A549 (cell line): Measurements from ENCODE around the gene STX8. TPM values are rescaled to one million over a fixed set of nuclear protein-coding genes. Genes with fewer than 3 reads are reported as not detected.

ENCODE experiments used
- ATAC-seq, 2 experiments: fragments of 200-7000 bp in 1 of 2; fragments of >200 bp in 1 of 2; cut with Nextera tagmentation in 1 of 2; cut with Tn5 transposase in 1 of 2; 3 replicates each; pipeline versions ENCODE4 v1.8.0 to v1.9.1; 2018 to 2020; ENCODE audit warnings: mild to moderate bottlenecking in 1 of 2, moderate library complexity in 1 of 2
- CTCF ChIA-PET: fragments of 300-600 bp; sonication (Branson Sonifier 250); formaldehyde crosslinking; extraction: SDS; loops from one replicate; lab custom pipeline; 2021; ENCODE audit warnings: antibody characterized with exemption, inconsistent platforms; lab: Yijun Ruan, JAX
- POLR2A ChIA-PET: fragments of 350-600 bp; formaldehyde crosslinking; extraction: SDS; loops from one replicate; lab custom pipeline; 2021; ENCODE audit warnings: antibody characterized with exemption, inconsistent platforms; lab: Yijun Ruan, JAX
- DNase-seq, 2 experiments: peaks; one replicate each; pipeline versions ENCODE4 v3.0.0 to v3.0.0-alpha.2; 2011 to 2016; ENCODE audit warnings: low read depth in 1 of 2, low spot score in 1 of 2
- FAIRE-seq: peaks from 2 replicates; lab custom pipeline; 2011; peaks lifted over from hg19 to GRCh38; lab: Jason Lieb, UNC
- H3K27ac ChIP-seq, 2 experiments: fragments of >200 bp; sonication (Bioruptor Twin); formaldehyde crosslinking; 3 replicates each; pipeline ENCODE4 v1.5.1; 2016 to 2017
- H3K4me1 ChIP-seq: fragments of >200 bp; sonication (Bioruptor Twin); formaldehyde crosslinking; 3 replicates; pipeline ENCODE4 v1.6.1; 2016
- H3K4me2 ChIP-seq: fragments of >200 bp; sonication (Bioruptor Twin); formaldehyde crosslinking; 3 replicates; pipeline ENCODE4 v1.6.1; 2016
- H3K4me3 ChIP-seq: fragments of >200 bp; sonication (Bioruptor Twin); formaldehyde crosslinking; 3 replicates; pipeline ENCODE4 v1.5.1; 2016
- H3K9me3 ChIP-seq: fragments of >200 bp; sonication (Bioruptor Twin); formaldehyde crosslinking; 3 replicates; pipeline ENCODE4 v1.6.1; 2016
- BHLHE40 ChIP-seq: IDR thresholded peaks from 2 replicates; pipeline ENCODE4 v1.6.1; 2012; ENCODE audit warnings: low read depth, low read length, inconsistent platforms
- CHD4 ChIP-seq: fragments of 200-600 bp; sonication (generic); IDR thresholded peaks from 2 replicates; pipeline ENCODE4 v1.6.1; 2016; ENCODE audit warnings: antibody characterized with exemption, mild to moderate bottlenecking, borderline replicate concordance
- E2F6 ChIP-seq: IDR thresholded peaks from 2 replicates; pipeline ENCODE4 v1.6.1; 2012; ENCODE audit warnings: low read depth, borderline replicate concordance
- GATA3 ChIP-seq: IDR thresholded peaks from 2 replicates; pipeline ENCODE4 v1.6.1; 2012; ENCODE audit warnings: borderline replicate concordance
- HES2 ChIP-seq: fragments of >200 bp; sonication (Bioruptor Twin); formaldehyde crosslinking; IDR thresholded peaks from 2 replicates; pipeline ENCODE4 v1.6.1; 2016
- JUN ChIP-seq, 2 experiments: fragments of >200 bp; sonication (Bioruptor Twin); formaldehyde crosslinking; IDR thresholded peaks; 2 replicates in 1 of 2; 3 replicates in 1 of 2; pipeline ENCODE4 v1.6.1; 2016 to 2017
- JUNB ChIP-seq: fragments of >200 bp; sonication (Bioruptor Twin); formaldehyde crosslinking; IDR thresholded peaks from 2 replicates; pipeline ENCODE4 v1.6.1; 2016
- MAFK ChIP-seq: fragments of 450-650 bp; IDR thresholded peaks from 2 replicates; pipeline ENCODE4 v1.6.1; 2014; ENCODE audit not compliant: partially characterized antibody
- MYC ChIP-seq: IDR thresholded peaks from 2 replicates; pipeline ENCODE4 v1.6.1; 2012; ENCODE audit warnings: mild to moderate bottlenecking, inconsistent platforms, low read length, improper control_type of control experiment, borderline replicate concordance
- NR3C1 ChIP-seq: fragments of >200 bp; sonication (Bioruptor Twin); formaldehyde crosslinking; IDR thresholded peaks from 3 replicates; pipeline ENCODE4 v1.6.1; 2017
- PBX3 ChIP-seq: IDR thresholded peaks from 2 replicates; pipeline ENCODE4 v1.6.1; 2012
- POLR2AphosphoS2 ChIP-seq: conservative IDR thresholded peaks from 2 replicates; pipeline ENCODE4 v1.6.1; 2012; ENCODE audit warnings: low read length, improper control_type of control experiment, inconsistent platforms
- TP53 ChIP-seq: fragments of 250-450 bp; sonication (Bioruptor Pico); IDR thresholded peaks from 2 replicates; pipeline ENCODE4 v1.5.0; 2021; ENCODE audit warnings: mild to moderate bottlenecking, moderate library complexity
- WGBS: methylation state at CpG from one replicate; pipeline ENCODE4 v1.1.6; 2017; ENCODE audit errors: missing lambda C conversion rate; 5-methylcytosine and 5-hydroxymethylcytosine counted together
- polyA plus RNA-seq, 4 experiments: library from polyadenylated mRNA; depleted of rRNA in 3 of 4; stranded (reverse); fragments of >200 nt; fragmentation: RNase III in 1 of 4; extraction: RNeasy Plus Mini Kit Qiagen cat#74134 plus additional on column Dnase treatment in 1 of 4; gene quantifications; 2 replicates in 3 of 4; 3 replicates in 1 of 4; pipeline ENCODE4 v1.2.3, GENCODE V29; 2011 to 2017
- TF ChIP-seq, protein P1 (sequence below): fragments of 450-650 bp; IDR thresholded peaks from 2 replicates; pipeline ENCODE4 v1.6.1; 2014; ENCODE audit warnings: antibody characterized with exemption
- TF ChIP-seq, protein P2 (sequence below): fragments of 250-450 bp; sonication (Bioruptor Pico); IDR thresholded peaks from 2 replicates; pipeline ENCODE4 v1.5.0; 2021; ENCODE audit warnings: mild to moderate bottlenecking, moderate library complexity, borderline replicate concordance
- TF ChIP-seq, protein P3 (sequence below): IDR thresholded peaks from 2 replicates; pipeline ENCODE4 v1.6.1; 2012
- TF ChIP-seq, protein P4 (sequence below): fragments of >200 bp; sonication (Bioruptor Twin); formaldehyde crosslinking; IDR thresholded peaks from 3 replicates; pipeline ENCODE4 v1.6.1; 2016

Gene STX8
- polyA plus RNA-seq, 2 of the 4 experiments (the other 2 are of a cell fraction), result 93.6 to 168 TPM

GRCh38 chr17:9321890-9322289 lies 253.7 kb downstream of the STX8 start:
- H3K9me3 ChIP-seq, result peaks cover 16% of the 10 kb centered on the region
- no peaks in the 10 kb centered on the region for H3K4me1 ChIP-seq
- no peak for DNase-seq
- H3K27ac ChIP-seq, result no peak overlapping the region
- H3K4me2 ChIP-seq, result no peak overlapping the region
- ATAC-seq, result 0 out of 6 replicates have a peak, but pooled peaks of 1 of the 2 experiments have one; percentile 15
- POLR2A ChIA-PET, result no interaction called here
- no peak for FAIRE-seq
- TF ChIP-seq NR3C1 (no peak), GATA3 (no peak), PBX3 (no peak), JUN (IDR thresholded peaks at IDR 0.05) (no peak)
- CTCF ChIA-PET, result interaction anchor here (0.7 to 1.8 kb wide), 3 partner anchors 8 to 200 kb away, joined by 3 to 7 read pairs (median 3); no protein-coding TSS in a partner anchor
- 89% methylated on average over 5 of the region's 5 CpGs for WGBS
- H3K4me3 ChIP-seq, result no peak overlapping the region

DNA sequence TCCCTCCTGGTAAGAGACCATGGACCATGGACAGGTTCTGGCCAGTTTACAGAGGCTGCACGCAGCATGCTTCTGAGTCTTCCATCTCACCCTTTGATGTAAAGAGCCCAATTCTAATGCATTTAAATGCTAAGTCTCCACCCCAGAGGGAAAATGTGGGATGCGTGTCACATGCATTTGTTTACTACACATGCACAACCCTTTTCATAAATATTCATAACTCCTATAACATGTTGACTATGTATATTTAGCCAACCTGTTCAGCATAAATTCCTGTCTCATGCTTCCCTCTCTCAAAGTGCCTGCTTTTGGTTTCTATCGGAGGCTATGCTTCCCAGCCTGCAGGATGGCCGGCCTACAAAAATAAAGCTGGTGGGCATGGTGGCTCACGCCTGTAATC lies 260.3 kb downstream of the STX8 start:
- ChIA-PET POLR2A (no interaction called here), CTCF (no interaction called here)
- Histone ChIP-seq H3K4me1 (no peaks in the 10 kb centered on the region), H3K4me3 (no peak overlapping the region), H3K9me3 (peaks cover 16% of the 10 kb centered on the region), H3K27ac (no peak overlapping the region), H3K4me2 (no peak overlapping the region)
- DNase-seq (no peak), FAIRE-seq (no peak), ATAC-seq (no peak)
- 92% methylated on average over 5 of the region's 5 CpGs for WGBS
- no peak for TF ChIP-seq HES2
- TF ChIP-seq MYC, result no peak
- TF ChIP-seq, protein P1, sequence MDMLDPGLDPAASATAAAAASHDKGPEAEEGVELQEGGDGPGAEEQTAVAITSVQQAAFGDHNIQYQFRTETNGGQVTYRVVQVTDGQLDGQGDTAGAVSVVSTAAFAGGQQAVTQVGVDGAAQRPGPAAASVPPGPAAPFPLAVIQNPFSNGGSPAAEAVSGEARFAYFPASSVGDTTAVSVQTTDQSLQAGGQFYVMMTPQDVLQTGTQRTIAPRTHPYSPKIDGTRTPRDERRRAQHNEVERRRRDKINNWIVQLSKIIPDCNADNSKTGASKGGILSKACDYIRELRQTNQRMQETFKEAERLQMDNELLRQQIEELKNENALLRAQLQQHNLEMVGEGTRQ, result no peak
- TF ChIP-seq, protein P2, sequence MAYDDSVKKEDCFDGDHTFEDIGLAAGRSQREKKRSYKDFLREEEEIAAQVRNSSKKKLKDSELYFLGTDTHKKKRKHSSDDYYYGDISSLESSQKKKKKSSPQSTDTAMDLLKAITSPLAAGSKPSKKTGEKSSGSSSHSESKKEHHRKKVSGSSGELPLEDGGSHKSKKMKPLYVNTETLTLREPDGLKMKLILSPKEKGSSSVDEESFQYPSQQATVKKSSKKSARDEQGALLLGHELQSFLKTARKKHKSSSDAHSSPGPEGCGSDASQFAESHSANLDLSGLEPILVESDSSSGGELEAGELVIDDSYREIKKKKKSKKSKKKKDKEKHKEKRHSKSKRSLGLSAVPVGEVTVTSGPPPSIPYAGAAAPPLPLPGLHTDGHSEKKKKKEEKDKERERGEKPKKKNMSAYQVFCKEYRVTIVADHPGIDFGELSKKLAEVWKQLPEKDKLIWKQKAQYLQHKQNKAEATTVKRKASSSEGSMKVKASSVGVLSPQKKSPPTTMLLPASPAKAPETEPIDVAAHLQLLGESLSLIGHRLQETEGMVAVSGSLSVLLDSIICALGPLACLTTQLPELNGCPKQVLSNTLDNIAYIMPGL (CRISPR knock-in tag), result no peak
- no peak for TF ChIP-seq PBX3
- TF ChIP-seq MAFK, result no peak
- no peak for TF ChIP-seq E2F6

DNA sequence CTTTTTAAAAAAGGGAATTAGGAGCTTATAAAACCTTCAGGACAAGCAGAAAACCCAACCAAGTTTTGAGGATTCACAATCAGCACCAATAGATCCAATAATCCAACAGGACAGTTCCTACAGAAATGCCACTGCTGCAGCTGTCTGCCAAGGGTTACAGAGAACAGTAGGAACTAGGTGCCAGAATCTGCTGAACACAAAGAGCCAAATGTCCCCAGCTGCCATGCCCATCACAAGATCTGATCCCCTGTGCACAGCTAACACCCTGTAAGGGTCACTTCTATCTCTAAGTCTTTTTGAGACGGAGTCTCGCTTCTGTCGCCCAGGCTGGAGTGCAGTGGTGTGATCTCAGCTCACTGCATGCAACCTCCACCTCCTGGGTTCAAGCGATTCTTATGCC lies 262.3 kb downstream of the STX8 start:
- 97% methylated on average over 4 of the region's 4 CpGs for WGBS
- no peak for ATAC-seq
- no peaks in the 10 kb centered on the region; the same call in 2 of the 3 replicates for H3K4me1 ChIP-seq
- H3K4me3 ChIP-seq, result no peak overlapping the region
- no peak for TF ChIP-seq TP53 (CRISPR knock-in tag)
- TF ChIP-seq, protein P3, sequence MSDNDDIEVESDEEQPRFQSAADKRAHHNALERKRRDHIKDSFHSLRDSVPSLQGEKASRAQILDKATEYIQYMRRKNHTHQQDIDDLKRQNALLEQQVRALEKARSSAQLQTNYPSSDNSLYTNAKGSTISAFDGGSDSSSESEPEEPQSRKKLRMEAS, result no peak
- TF ChIP-seq JUNB, result no peak
- no peak for TF ChIP-seq BHLHE40
- no peak for TF ChIP-seq CHD4
- TF ChIP-seq, protein P4, sequence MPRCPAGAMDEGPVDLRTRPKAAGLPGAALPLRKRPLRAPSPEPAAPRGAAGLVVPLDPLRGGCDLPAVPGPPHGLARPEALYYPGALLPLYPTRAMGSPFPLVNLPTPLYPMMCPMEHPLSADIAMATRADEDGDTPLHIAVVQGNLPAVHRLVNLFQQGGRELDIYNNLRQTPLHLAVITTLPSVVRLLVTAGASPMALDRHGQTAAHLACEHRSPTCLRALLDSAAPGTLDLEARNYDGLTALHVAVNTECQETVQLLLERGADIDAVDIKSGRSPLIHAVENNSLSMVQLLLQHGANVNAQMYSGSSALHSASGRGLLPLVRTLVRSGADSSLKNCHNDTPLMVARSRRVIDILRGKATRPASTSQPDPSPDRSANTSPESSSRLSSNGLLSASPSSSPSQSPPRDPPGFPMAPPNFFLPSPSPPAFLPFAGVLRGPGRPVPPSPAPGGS, result no peak
- TF ChIP-seq POLR2AphosphoS2, result no peak
- peaks cover 6% of the 10 kb centered on the region; the same call in 2 of the 3 replicates for H3K9me3 ChIP-seq
- no peak overlapping the region for H3K4me2 ChIP-seq
- no peak overlapping the region for H3K27ac ChIP-seq
- FAIRE-seq, result no peak
- ChIA-PET POLR2A (no interaction called here), CTCF (interaction anchor here (0.8 to 1.4 kb wide), 2 partner anchors 9 to 20 kb away, joined by 3 to 5 read pairs; no protein-coding TSS in a partner anchor)
- DNase-seq, result no peak
